ENCODE measurements around the gene MAPK8IP3. TPM values are rescaled to one million over a fixed set of nuclear protein-coding genes. Genes with fewer than 3 reads are reported as not detected.
A peak's percentile ranks its signal among the peaks of the same experiment; 100 is the strongest.

Gene MAPK8IP3
- total RNA-seq, 1 experiment from 2014 or later, result 72.3 TPM

- DNase-seq (ENCODE audit: low spot score) (peak; percentile 42), ATAC-seq (no peak)
- peak overlapping the region; percentile 81 for H3K4me3 Mint-ChIP-seq
- peaks cover 7% of the 10 kb centered on the region for H3K4me1 Mint-ChIP-seq
- ChIA-PET POLR2A (interaction anchor here (0.9 to 2.6 kb wide), 8 partner anchors 8 to 183 kb away, joined by 3 to 18 read pairs (median 6); partner anchors contain the start of genes EME2, IGFALS, MAPK8IP3 and MRPS34), CTCF (interaction anchor here (0.6 to 2.1 kb wide), 25 partner anchors 8 to 1041 kb away, joined by 3 to 37 read pairs (median 4); partner anchors contain the start of genes CIAO3, EME2, FAHD1 and HAGH)
- TF ChIP-seq JUN (CRISPR knock-in tag; IDR thresholded peaks at IDR 0.05), result 0 out of 2 replicates have a peak, but pooled peaks have one; percentile 32
- TF ChIP-seq E2F1 (CRISPR knock-in tag; IDR thresholded peaks at IDR 0.05), result no peak
- no peak for TF ChIP-seq MYBL2 (CRISPR knock-in tag; IDR thresholded peaks at IDR 0.05)
- peak overlapping the region; percentile 60 for H3K27ac Mint-ChIP-seq
- H3K9me3 Mint-ChIP-seq, result no peaks in the 10 kb centered on the region
- H3K27me3 Mint-ChIP-seq (ENCODE audit: low read depth), result no peaks in the 10 kb centered on the region
- no peaks in the 10 kb centered on the region for H3K36me3 Mint-ChIP-seq
These were observed 75.9 kb downstream of the MAPK8IP3 start for GRCh38 chr16:1781758-1782407.

GRCh38 chr16:1782408-1783264 is 76.6 kb downstream of the MAPK8IP3 start, which contains the start of the genes NUBP2 and SPSB3:
NUBP2 (plus strand) TSS chr16:1782960; CDS start chr16:1783021, 61 bp downstream.
SPSB3 (minus strand) TSS chr16:1782571; CDS start chr16:1781483, 1,088 bp downstream.
- CTCF ChIA-PET, result interaction anchor here (0.6 to 2.1 kb wide), 31 partner anchors 9 to 1042 kb away, joined by 3 to 37 read pairs (median 4); partner anchors contain the start of genes CIAO3, EME2, FAHD1 and GFER

More at GRCh38 chr16:1782408-1783264, 76.6 kb downstream of the MAPK8IP3 start, which contains the start of the genes NUBP2 and SPSB3:
- Mint-ChIP-seq H3K27ac (peak within 1 kb of the TSS; percentile 83), H3K36me3 (no peaks in the 10 kb centered on the region), H3K9me3 (no peaks in the 10 kb centered on the region), H3K4me1 (peaks cover 7% of the 10 kb centered on the region), H3K27me3 (ENCODE audit: low read depth) (no peaks in the 10 kb centered on the region), H3K4me3 (peak within 1 kb of the TSS; percentile 93)
- DNase-seq (ENCODE audit: low spot score) (peak; percentile 99), ATAC-seq (peak; percentile 87)
- POLR2A ChIA-PET, result interaction anchor here (0.6 to 1.5 kb wide), 10 partner anchors 9 to 373 kb away, joined by 3 to 18 read pairs (median 4); partner anchors contain the start of genes EME2, IGFALS, MAPK8IP3 and MRPS34
- TF ChIP-seq FOXK1 (CRISPR knock-in tag; IDR thresholded peaks at IDR 0.05), result peak; percentile 97
- no peak for TF ChIP-seq EMX1 (CRISPR knock-in tag; IDR thresholded peaks at IDR 0.05)
- TF ChIP-seq MAX (CRISPR knock-in tag; IDR thresholded peaks at IDR 0.05), result 0 out of 2 replicates have a peak, but pooled peaks have one; percentile 55
- TF ChIP-seq AR (CRISPR knock-in tag; IDR thresholded peaks at IDR 0.05), result no peak
- TF ChIP-seq SMAD3 (CRISPR knock-in tag; IDR thresholded peaks at IDR 0.05; ENCODE audit: borderline replicate concordance), result no peak
- TF ChIP-seq GABPB1 (CRISPR knock-in tag; IDR thresholded peaks at IDR 0.05), result peak; percentile 59; the same call in 1 of the 2 replicates
- TF ChIP-seq SP1 (CRISPR knock-in tag; conservative IDR thresholded peaks at IDR 0.05), result peak; percentile 96
- TF ChIP-seq NFYB (CRISPR knock-in tag; conservative IDR thresholded peaks at IDR 0.05; ENCODE audit: low read depth), result peak; percentile 100
- no peak for TF ChIP-seq ZNF281 (CRISPR knock-in tag; IDR thresholded peaks at IDR 0.05)
- TF ChIP-seq CREM (CRISPR knock-in tag; IDR thresholded peaks at IDR 0.05), result peak; percentile 96
- peak; percentile 36; the same call in 1 of the 2 replicates for TF ChIP-seq ETV6 (CRISPR knock-in tag; IDR thresholded peaks at IDR 0.05)
- TF ChIP-seq ESRRA (CRISPR knock-in tag; IDR thresholded peaks at IDR 0.05; ENCODE audit: borderline replicate concordance), result 0 out of 2 replicates have a peak, but pooled peaks have one; percentile 34
